GM19324 (cell line): ENCODE measurements around the gene APBA2.

Experiments used
- ATAC-seq: cut with Tn5 transposase; IDR thresholded peaks from one replicate; pipeline ENCODE4 v1.9.1; 2021; ENCODE audit warnings: mild to moderate bottlenecking, moderate library complexity; ENCODE audit not compliant: unreplicated experiment, low FRiP score

The APBA2 gene

GRCh38 chr15:28955160-28955992 lies 69.6 kb downstream of the APBA2 start:
- no peak for ATAC-seq

- ATAC-seq, result no peak
Observed at GRCh38 chr15:28955993-28956421, 70.2 kb downstream of the APBA2 start.

- no peak for ATAC-seq
Observed at GRCh38 chr15:28956491-28956890, 70.7 kb downstream of the APBA2 start.

GRCh38 chr15:28957606-28958498 lies 72.1 kb downstream of the APBA2 start:
- ATAC-seq, result no peak

GRCh38 chr15:28959326-28959725 lies 73.6 kb downstream of the APBA2 start:
- no peak for ATAC-seq

GRCh38 chr15:28960979-28961378 lies 75.2 kb downstream of the APBA2 start:
- no peak for ATAC-seq

- ATAC-seq, result no peak
Observed at GRCh38 chr15:28961391-28961790, 75.6 kb downstream of the APBA2 start.

- no peak for ATAC-seq
Observed at GRCh38 chr15:28962851-28963710, 77.3 kb downstream of the APBA2 start.

GRCh38 chr15:28963711-28964081 lies 77.9 kb downstream of the APBA2 start:
- ATAC-seq, result no peak

GRCh38 chr15:28964098-28964497 lies 78.3 kb downstream of the APBA2 start:
- ATAC-seq, result no peak

- no peak for ATAC-seq
Observed at GRCh38 chr15:28967066-28967465, 81.3 kb downstream of the APBA2 start.

GRCh38 chr15:28967990-28968389 lies 82.2 kb downstream of the APBA2 start:
- no peak for ATAC-seq

- no peak for ATAC-seq
Observed at GRCh38 chr15:28969511-28970085, 83.8 kb downstream of the APBA2 start.

- no peak for ATAC-seq
Observed at GRCh38 chr15:28974142-28974541, 88.4 kb downstream of the APBA2 start.

GRCh38 chr15:28975766-28976179 lies 90.0 kb downstream of the APBA2 start:
- ATAC-seq, result no peak

- ATAC-seq, result no peak
Observed at GRCh38 chr15:28977377-28978010, 91.7 kb downstream of the APBA2 start.

GRCh38 chr15:28978011-28978378 lies 92.2 kb downstream of the APBA2 start:
- no peak for ATAC-seq

- ATAC-seq, result no peak
Observed at GRCh38 chr15:28978661-28979060, 92.9 kb downstream of the APBA2 start.

- ATAC-seq, result no peak
Observed at GRCh38 chr15:28979208-28979841, 93.6 kb downstream of the APBA2 start.
